Gastrocnemius medialis (tissue), 4 donors: ENCODE results near the gene LFNG. TPM values are rescaled to one million over a fixed set of nuclear protein-coding genes. Genes with fewer than 3 reads are reported as not detected.

Experiments
- ATAC-seq, 2 donors: fragments of 150-250 bp; one replicate each; pipeline ENCODE4 v1.9.1; 2016
- DNase-seq, 2 donors: peaks; one replicate each; pipeline ENCODE4 v3.0.0-alpha.2; 2019
- H3K27ac ChIP-seq, 4 donors: fragments of 200-600 bp; sonication (generic); 1 replicate in 1 of 4; 2 replicates in 3 of 4; pipeline ENCODE4 v1.5.1; 2016 to 2018; ENCODE audit warnings: mild to moderate bottlenecking in 2 of 4, moderate library complexity in 1 of 4
- H3K27me3 ChIP-seq, 3 donors: fragments of 200-600 bp; sonication (generic) in 2 of 3; 1 replicate in 1 of 3; 2 replicates in 2 of 3; pipeline versions ENCODE4 v1.5.1 to v1.6.0; 2016 to 2019; ENCODE audit warnings: mild to moderate bottlenecking in 1 of 3, moderate library complexity in 1 of 3
- H3K36me3 ChIP-seq, 2 donors: fragments of 200-600 bp; sonication (generic) in 1 of 2; one replicate each; pipeline ENCODE4 v1.5.1; 2017 to 2018
- H3K4me1 ChIP-seq, 2 donors: fragments of 200-600 bp; sonication (generic) in 1 of 2; one replicate each; pipeline ENCODE4 v1.5.1; 2016 to 2017; ENCODE audit warnings: mild to moderate bottlenecking in 2 of 2
- H3K4me3 ChIP-seq, 4 donors: fragments of 200-600 bp; sonication (generic) in 3 of 4; 1 replicate in 1 of 4; 2 replicates in 3 of 4; pipeline ENCODE4 v1.5.1; 2016 to 2019; ENCODE audit warnings: mild to moderate bottlenecking in 2 of 4
- H3K9me3 ChIP-seq, 3 donors: fragments of 200-600 bp; sonication (generic) in 2 of 3; 1 replicate in 1 of 3; 2 replicates in 2 of 3; pipeline ENCODE4 v1.5.1; 2016 to 2019
- CTCF ChIP-seq, 5 experiments: fragments of 450-650 bp in 3 of 5; fragments of 200-600 bp in 2 of 5; sonication (generic) in 2 of 5; IDR thresholded peaks in 4 of 5; conservative IDR thresholded peaks in 1 of 5; 1 replicate in 4 of 5; 2 replicates in 1 of 5; pipeline ENCODE4 v1.5.1; 2016 to 2019; ENCODE audit warnings: antibody characterized with exemption in 5 of 5, mild to moderate bottlenecking in 3 of 5, moderate library complexity in 3 of 5
- POLR2A ChIP-seq, 2 donors: fragments of 450-650 bp; IDR thresholded peaks; one replicate each; pipeline ENCODE4 v1.6.1; 2017; ENCODE audit warnings: antibody characterized with exemption in 2 of 2, mild to moderate bottlenecking in 2 of 2, moderate library complexity in 2 of 2
- in situ Hi-C, 4 donors: fragments of 200-750 bp; cut with MboI; loops; one replicate each; pipeline versions ENCODE4 v1.15.0 to v1.8.0; 2017; ENCODE audit warnings: low sequenced_read_pairs in 4 of 4
- intact Hi-C: fragments of 100-400 bp; cut with DNase I; formaldehyde crosslinking; loops from one replicate; pipeline ENCODE4 v1.15.1; 2023; ENCODE audit warnings: low total_unique reads
- total RNA-seq, 4 donors: library from RNA; depleted of rRNA; stranded (reverse); fragments of >200 nt; gene quantifications; one replicate each; pipeline versions ENCODE4 v1.1.0 to v1.2.3, GENCODE V29; 2016

Gene LFNG
- total RNA-seq, 4 donors from 2014 or later = 1.0 to 5.9 (median 1.7) TPM

- no peak for TF ChIP-seq POLR2A (IDR thresholded peaks at IDR 0.05)
- TF ChIP-seq CTCF (IDR thresholded peaks at IDR 0.05 in 4 of 5, conservative IDR thresholded peaks at IDR 0.05 in 1 of 5) = no peak
- H3K36me3 ChIP-seq = peaks cover 0 to 60% of the 10 kb centered on the region in 2 donors
- H3K27ac ChIP-seq = no peak overlapping the region
- in situ Hi-C loops = no loop called here
- H3K4me1 ChIP-seq = no peaks in the 10 kb centered on the region
- ATAC-seq (no peak), DNase-seq (peak in 1 of 2 donors; percentile 5)
- H3K4me3 ChIP-seq = no peak overlapping the region
- H3K27me3 ChIP-seq = no peaks in the 10 kb centered on the region
- H3K9me3 ChIP-seq = no peaks in the 10 kb centered on the region
- intact Hi-C loops = no loop called here
These were observed 26.3 kb downstream of the LFNG start for GRCh38 chr7:2545746-2546425.

GRCh38 chr7:2546776-2547586 is 27.4 kb downstream of the LFNG start:
- Histone ChIP-seq H3K9me3 (no peaks in the 10 kb centered on the region), H3K4me1 (no peaks in the 10 kb centered on the region), H3K36me3 (peaks cover 0 to 49% of the 10 kb centered on the region in 2 donors), H3K4me3 (no peak overlapping the region), H3K27me3 (no peaks in the 10 kb centered on the region), H3K27ac (no peak overlapping the region)
- TF ChIP-seq CTCF (IDR thresholded peaks at IDR 0.05 in 4 of 5, conservative IDR thresholded peaks at IDR 0.05 in 1 of 5) (no peak), POLR2A (IDR thresholded peaks at IDR 0.05) (no peak)
- no peak for ATAC-seq
- intact Hi-C loops (no loop called here), in situ Hi-C loops (no loop called here)
- DNase-seq = no peak

- in situ Hi-C loops = no loop called here
- H3K27me3 ChIP-seq = no peaks in the 10 kb centered on the region
- TF ChIP-seq CTCF (IDR thresholded peaks at IDR 0.05 in 4 of 5, conservative IDR thresholded peaks at IDR 0.05 in 1 of 5) (no peak), POLR2A (IDR thresholded peaks at IDR 0.05) (no peak)
- H3K36me3 ChIP-seq = peaks cover 0 to 29% of the 10 kb centered on the region in 2 donors
- H3K4me1 ChIP-seq = peaks cover 16 to 17% of the 10 kb centered on the region in 2 donors
- H3K9me3 ChIP-seq = no peaks in the 10 kb centered on the region
- no peak for DNase-seq
- no peak overlapping the region for H3K4me3 ChIP-seq
- intact Hi-C loops = loop anchor here (10.0 kb wide), 1 partner anchor 307 kb away; the partner anchor contains the start of genes MRM2 and NUDT1
- H3K27ac ChIP-seq = no peak overlapping the region
- ATAC-seq = no peak
These were observed 31.8 kb downstream of the LFNG start for GRCh38 chr7:2551418-2551817.

- Histone ChIP-seq H3K27me3 (no peaks in the 10 kb centered on the region), H3K36me3 (peaks cover 0 to 18% of the 10 kb centered on the region in 2 donors), H3K4me3 (no peak overlapping the region), H3K4me1 (peaks cover 17 to 18% of the 10 kb centered on the region in 2 donors), H3K27ac (no peak overlapping the region), H3K9me3 (no peaks in the 10 kb centered on the region)
- intact Hi-C loops (loop anchor here (10.0 kb wide), 1 partner anchor 308 kb away; the partner anchor contains the start of genes MRM2 and NUDT1), in situ Hi-C loops (no loop called here)
- TF ChIP-seq POLR2A (IDR thresholded peaks at IDR 0.05) = no peak
- TF ChIP-seq CTCF (IDR thresholded peaks at IDR 0.05 in 4 of 5, conservative IDR thresholded peaks at IDR 0.05 in 1 of 5) = no peak
- ATAC-seq = no peak
- no peak for DNase-seq
These were observed 33.5 kb downstream of the LFNG start for GRCh38 chr7:2553108-2553507.
